HepG2 (cell line): Measurements from ENCODE around the gene SOCS7. TPM values are rescaled to one million over a fixed set of nuclear protein-coding genes. Genes with fewer than 3 reads are reported as not detected.

ENCODE experiments used
- ATAC-seq: fragments of 200-7000 bp; cut with Tn5 transposase; 3 replicates; pipeline ENCODE4 v1.9.1; 2020; ENCODE audit warnings: mild to moderate bottlenecking, moderate library complexity
- BruUV-seq: library from RNA; stranded (reverse); fragments of 400-500 nt; replicated peaks from 2 replicates; lab custom pipeline; 2021; lab: Mats Ljungman, UMichigan
- CTCF ChIA-PET: fragments of 300-600 bp; formaldehyde crosslinking; extraction: SDS; loops from one replicate; lab custom pipeline; 2021; ENCODE audit warnings: low total read pairs, inconsistent platforms, low intra/inter-chr PET ratio; lab: Yijun Ruan, JAX
- POLR2A ChIA-PET: fragments of 350-600 bp; sonication (Branson Sonifier 250); formaldehyde crosslinking; loops from one replicate; lab custom pipeline; 2020; ENCODE audit warnings: antibody characterized with exemption, inconsistent platforms; lab: Yijun Ruan, JAX
- DNase-seq: peaks from one replicate; pipeline ENCODE4 v3.0.0-alpha.2; 2015; ENCODE audit warnings: low spot score
- FAIRE-seq: peaks from 3 replicates; lab custom pipeline; 2011; peaks lifted over from hg19 to GRCh38; lab: Jason Lieb, UNC
- H2AFZ ChIP-seq: one replicate; pipeline ENCODE4 v1.6.1; 2011; ENCODE audit warnings: low read length, inconsistent platforms
- H3K27ac ChIP-seq: fragments of 300-600 bp; 3 replicates; pipeline ENCODE4 v1.8.0; 2011; ENCODE audit warnings: mixed run types, mild to moderate bottlenecking, mixed read lengths, low read length, inconsistent platforms; ENCODE audit not compliant: insufficient read depth; ENCODE audit errors: extremely low read length
- H3K27me3 ChIP-seq, 2 experiments: fragments of 200-600 bp in 1 of 2; 2 replicates in 1 of 2; 3 replicates in 1 of 2; pipeline versions ENCODE4 v1.6.0 to v1.8.0; 2011; ENCODE audit warnings: low read length in 2 of 2, mild to moderate bottlenecking in 2 of 2, moderate library complexity in 2 of 2, inconsistent platforms in 1 of 2; ENCODE audit not compliant: insufficient read depth in 2 of 2, control insufficient read depth in 1 of 2
- H3K36me3 ChIP-seq, 2 experiments: fragments of 200-600 bp in 1 of 2; replicated peaks in 1 of 2; 2 replicates in 1 of 2; 3 replicates in 1 of 2; pipeline versions ENCODE4 v1.5.1 to v1.8.0; 2011; ENCODE audit warnings: low read length in 2 of 2, inconsistent platforms in 1 of 2; ENCODE audit not compliant: insufficient read depth in 2 of 2, control insufficient read depth in 1 of 2
- H3K4me1 ChIP-seq: 2 replicates; pipeline ENCODE4 v1.5.1; 2012; ENCODE audit warnings: low read length, inconsistent platforms; ENCODE audit not compliant: insufficient read depth
- H3K4me2 ChIP-seq: 2 replicates; pipeline ENCODE4 v1.6.0; 2011; ENCODE audit warnings: low read depth, low read length, inconsistent platforms
- H3K4me3 ChIP-seq, 3 experiments: fragments of 200-600 bp in 1 of 3; sonication (generic), shearing (Covaris generic) in 1 of 3; replicated peaks in 1 of 3; 2 replicates each; pipeline ENCODE4 v1.5.1; 2011 to 2016; ENCODE audit warnings: low read length in 3 of 3, inconsistent platforms in 2 of 3, low read depth in 2 of 3, mild to moderate bottlenecking in 2 of 3, control low read depth in 1 of 3, mixed read lengths in 1 of 3; ENCODE audit not compliant: insufficient read depth in 1 of 3
- H3K79me2 ChIP-seq: one replicate; pipeline ENCODE4 v1.6.1; 2011; ENCODE audit warnings: low read length, inconsistent platforms; ENCODE audit not compliant: insufficient read depth
- H3K9ac ChIP-seq: 2 replicates; pipeline ENCODE4 v1.6.0; 2011; ENCODE audit warnings: mild to moderate bottlenecking, low read depth, low read length, inconsistent platforms; ENCODE audit not compliant: insufficient read depth
- H3K9me3 ChIP-seq: 2 replicates; pipeline ENCODE4 v1.5.1; 2012; ENCODE audit warnings: mild to moderate bottlenecking, low read length
- H4K20me1 ChIP-seq: 2 replicates; pipeline ENCODE4 v1.6.0; 2011; ENCODE audit warnings: inconsistent platforms, mild to moderate bottlenecking, low read length, moderate library complexity; ENCODE audit not compliant: insufficient read depth
- IRF2 ChIP-seq: IDR thresholded peaks from 2 replicates; pipeline ENCODE4 v1.6.1; 2018; ENCODE audit warnings: missing genetic modification reagents, missing compliant biosample characterization
- MAZ ChIP-seq, 2 experiments: sonication (generic) in 1 of 2; formaldehyde crosslinking in 1 of 2; IDR thresholded peaks; 2 replicates each; pipeline versions ENCODE4 v1.5.0 to v1.6.1; 2012 to 2020; ENCODE audit warnings: low read depth in 2 of 2, mild to moderate bottlenecking in 2 of 2, borderline replicate concordance in 1 of 2, improper control_type of control experiment in 1 of 2, low read length in 1 of 2, missing genetic modification reagents in 1 of 2, moderate library complexity in 1 of 2
- ZBTB37 ChIP-seq: sonication (generic); formaldehyde crosslinking; IDR thresholded peaks from 2 replicates; pipeline ENCODE4 v1.4.0; 2020; ENCODE audit warnings: mild to moderate bottlenecking, missing genetic modification reagents
- WGBS: methylation state at CpG from one replicate; pipeline ENCODE4 v1.1.6; 2017; ENCODE audit warnings: low lambda C conversion rate; 5-methylcytosine and 5-hydroxymethylcytosine counted together
- in situ Hi-C: cut with HindIII; loops from 2 replicates; pipeline ENCODE4 v1.10.0; 2017; ENCODE audit warnings: low pct_unique_long_range_greater_than_20kb; ENCODE audit not compliant: extremely low pct_ligation_motif_present
- intact Hi-C: fragments of 100-400 bp; cut with micrococcal nuclease; formaldehyde crosslinking; loops from one replicate; pipeline ENCODE4 v1.10.0; 2022; ENCODE audit not compliant: unreplicated experiment
- polyA plus RNA-seq, 8 experiments: library from polyadenylated mRNA; depleted of rRNA in 3 of 8; stranded (reverse) in 7 of 8; unstranded in 1 of 8; fragments of >200 nt; fragmentation: Illumina TruSeq in 4 of 8; extraction: Trizol in 4 of 8; gene quantifications; 2 replicates each; pipeline versions ENCODE4 v1.2.1 to v1.2.3, GENCODE V29; 2011 to 2016; ENCODE audit warnings: low read depth in 4 of 8, missing spikeins in 1 of 8, mixed read lengths in 1 of 8; ENCODE audit not compliant: insufficient read depth in 1 of 8
- total RNA-seq, 5 experiments: library from RNA; depleted of rRNA; stranded (reverse); fragments of >200 nt; fragmentation: Illumina TruSeq; extraction: Trizol; gene quantifications; 2 replicates each; pipeline ENCODE4 v1.2.3, GENCODE V29; 2016; ENCODE audit warnings: low read depth in 1 of 5

Gene SOCS7
- total and polyA plus RNA-seq, 2 of the 13 experiments (the other 11 are each of a cell fraction or from before 2014, with no cell fraction given): 19.2 to 24.2 TPM

GRCh38 chr17:38418693-38419507 is 67.3 kb downstream of the SOCS7 start (continued):
- TF ChIP-seq ZBTB37 (CRISPR knock-in tag): no peak

DNA sequence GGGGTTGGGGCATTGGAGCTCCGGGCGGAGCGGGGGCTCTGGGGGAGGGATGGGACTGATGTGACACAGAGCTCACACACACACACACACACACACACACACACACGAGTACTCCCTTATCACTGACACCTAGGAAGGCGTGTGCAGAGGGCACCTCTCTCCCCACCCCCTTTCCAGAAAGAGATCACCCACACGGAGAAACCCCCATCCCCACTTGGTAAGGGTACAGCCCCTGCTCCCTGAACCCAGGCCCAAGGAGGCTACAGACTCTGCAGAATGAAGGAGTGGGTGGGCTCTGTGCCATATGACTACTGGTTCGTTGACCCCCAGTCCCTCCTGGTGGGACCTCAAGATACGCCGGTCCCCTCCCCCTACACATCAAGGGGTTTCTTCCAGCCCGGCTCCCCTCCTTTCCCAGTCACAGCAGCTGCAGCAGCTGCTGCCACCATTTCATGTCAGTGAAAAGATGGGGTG is 67.9 kb downstream of the SOCS7 start:
- H3K4me3 ChIP-seq: peak overlapping the region in 2 of 3 experiments; percentile 18 to 51; a peak in 2 of 6 replicates
- peak overlapping the region; percentile 46 for H3K4me2 ChIP-seq
- H3K79me2 ChIP-seq: no peaks in the 10 kb centered on the region
- FAIRE-seq (no peak), ATAC-seq (no peak), DNase-seq (no peak)
- no peaks in the 10 kb centered on the region for H3K9me3 ChIP-seq
- H3K9ac ChIP-seq: no peak overlapping the region
- no TSS peak for BruUV-seq
- TF ChIP-seq MAZ (IDR thresholded peaks at IDR 0.05; ENCODE audit: borderline replicate concordance, low read depth, low read length) (no peak), MAZ (CRISPR knock-in tag; IDR thresholded peaks at IDR 0.05; ENCODE audit: low read depth) (0 out of 2 replicates have a peak, but pooled peaks have one; percentile 1), IRF2 (CRISPR knock-in tag) (no peak)
- TF ChIP-seq, all 625 proteins: peak for 1
- intact Hi-C loops: no loop called here
- 19% methylated on average over 5 of the region's 10 CpGs for WGBS
- Histone ChIP-seq H3K27ac (no peak overlapping the region), H3K27me3 (peaks cover 24 to 69% of the 10 kb centered on the region in 2 experiments), H3K36me3 (no peaks in the 10 kb centered on the region), H2AFZ (no peak overlapping the region), H4K20me1 (no peaks in the 10 kb centered on the region; the same call in 1 of the 2 replicates), H3K4me1 (peaks cover 29% of the 10 kb centered on the region)
- ChIA-PET POLR2A (interaction anchor here (0.5 kb wide), 1 partner anchor 20 kb away, joined by 3 read pairs; no protein-coding TSS in a partner anchor), CTCF (no interaction called here)
- in situ Hi-C loops: no loop called here
